ENCODE data around the gene AKAP13. TPM values are rescaled to one million over a fixed set of nuclear protein-coding genes. Genes with fewer than 3 reads are reported as not detected.

The AKAP13 gene
- polyA plus RNA-seq, 3 donors, result 47.9 to 99.7 (median 92.6) TPM

Small RNA genes within 50 kb of the gene (small RNA-seq; reads per million reads assigned to genes)
- gene AC021739.1 (ENCODE audit: insufficient read length, low read depth) (not detected), gene MIR1276 (ENCODE audit: insufficient read length, low read depth) (not detected), gene RNU6-1280P (ENCODE audit: insufficient read length, low read depth) (not detected), gene RNU7-79P (ENCODE audit: insufficient read length, low read depth) (not detected)
